HG03025 (cell line): Measurements from ENCODE around the gene HELB.

ENCODE experiments used
- ATAC-seq: cut with Tn5 transposase; IDR thresholded peaks from one replicate; pipeline ENCODE4 v1.9.1; 2021; ENCODE audit warnings: mild to moderate bottlenecking, moderate library complexity; ENCODE audit not compliant: unreplicated experiment, low FRiP score

Gene HELB

DNA sequence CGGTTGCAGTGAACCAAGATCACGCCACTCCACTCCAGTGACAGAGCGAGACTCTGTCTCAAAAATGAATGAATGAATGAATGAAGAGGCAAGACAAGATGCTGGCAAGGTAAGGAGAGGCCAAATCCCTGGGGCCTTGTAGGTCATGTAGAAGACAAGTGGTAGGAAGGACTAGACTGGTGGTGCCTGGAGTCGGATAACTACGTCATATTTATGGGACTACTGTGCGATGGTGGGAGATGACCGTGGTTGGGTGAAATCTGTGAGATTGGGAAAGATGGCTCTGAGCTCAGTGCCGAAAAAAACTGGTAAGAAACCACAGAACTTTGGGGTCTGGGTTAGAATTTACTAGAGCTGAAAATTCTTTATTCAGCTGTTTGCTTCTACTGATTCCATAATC, 50.6 kb downstream of the HELB start:
- no peak for ATAC-seq

DNA sequence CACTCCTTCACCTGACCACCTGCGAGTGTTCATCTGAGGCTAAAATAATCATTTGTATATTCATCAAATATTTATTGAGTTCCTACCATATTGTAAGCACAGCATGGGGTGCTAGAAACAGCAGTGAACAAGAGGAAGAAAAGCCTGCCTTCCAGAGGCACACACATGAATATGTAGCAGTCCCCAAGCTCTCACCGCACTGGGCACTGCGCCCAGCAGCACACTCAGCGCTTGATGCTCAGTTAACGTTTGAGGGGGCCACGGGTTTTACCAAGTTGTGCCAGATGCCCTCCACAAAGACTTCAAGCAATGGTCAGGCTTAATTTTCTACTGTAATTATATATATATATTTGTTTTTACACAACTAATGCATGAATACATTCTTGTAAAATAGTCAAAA, 52.0 kb downstream of the HELB start:
- ATAC-seq = no peak

DNA sequence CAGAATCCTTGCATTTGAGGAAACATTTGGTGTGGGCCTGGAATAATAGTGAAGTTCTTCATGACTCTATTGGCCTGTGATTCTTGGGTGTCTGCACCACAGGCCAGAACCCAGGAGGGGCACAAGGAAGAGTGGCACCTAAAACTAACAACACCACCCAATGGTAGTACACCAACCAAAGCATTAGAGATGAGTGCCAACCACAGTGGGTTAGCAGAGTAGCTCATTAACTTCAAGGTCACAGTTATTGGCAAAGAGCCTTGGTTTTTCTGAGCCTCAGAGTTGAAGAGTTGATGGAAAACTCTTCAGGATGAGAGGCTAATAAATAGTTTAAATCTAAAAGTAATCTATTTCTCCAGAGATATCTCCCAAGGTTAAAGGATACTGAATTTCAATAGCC, 57.0 kb downstream of the HELB start:
- no peak for ATAC-seq

DNA sequence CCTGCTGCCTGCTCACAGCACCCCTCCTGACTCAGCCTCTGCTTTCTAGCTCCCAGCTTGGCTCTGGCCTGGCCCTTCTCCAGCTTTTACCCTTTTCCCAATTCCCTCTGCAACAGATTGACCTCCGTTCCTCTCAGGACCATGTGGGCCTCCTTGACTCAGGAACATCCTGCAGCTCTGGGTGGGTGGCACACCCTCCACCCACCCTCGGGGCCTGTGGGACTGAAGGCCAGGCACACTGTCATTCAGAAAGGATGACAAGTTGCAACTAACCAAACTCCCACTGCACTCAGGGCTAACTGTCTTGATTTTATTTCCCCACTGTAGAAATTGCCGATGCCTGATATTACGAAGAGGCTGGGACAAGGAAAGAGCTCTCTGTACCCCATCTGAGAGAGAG, 59.4 kb downstream of the HELB start:
- ATAC-seq = no peak

DNA sequence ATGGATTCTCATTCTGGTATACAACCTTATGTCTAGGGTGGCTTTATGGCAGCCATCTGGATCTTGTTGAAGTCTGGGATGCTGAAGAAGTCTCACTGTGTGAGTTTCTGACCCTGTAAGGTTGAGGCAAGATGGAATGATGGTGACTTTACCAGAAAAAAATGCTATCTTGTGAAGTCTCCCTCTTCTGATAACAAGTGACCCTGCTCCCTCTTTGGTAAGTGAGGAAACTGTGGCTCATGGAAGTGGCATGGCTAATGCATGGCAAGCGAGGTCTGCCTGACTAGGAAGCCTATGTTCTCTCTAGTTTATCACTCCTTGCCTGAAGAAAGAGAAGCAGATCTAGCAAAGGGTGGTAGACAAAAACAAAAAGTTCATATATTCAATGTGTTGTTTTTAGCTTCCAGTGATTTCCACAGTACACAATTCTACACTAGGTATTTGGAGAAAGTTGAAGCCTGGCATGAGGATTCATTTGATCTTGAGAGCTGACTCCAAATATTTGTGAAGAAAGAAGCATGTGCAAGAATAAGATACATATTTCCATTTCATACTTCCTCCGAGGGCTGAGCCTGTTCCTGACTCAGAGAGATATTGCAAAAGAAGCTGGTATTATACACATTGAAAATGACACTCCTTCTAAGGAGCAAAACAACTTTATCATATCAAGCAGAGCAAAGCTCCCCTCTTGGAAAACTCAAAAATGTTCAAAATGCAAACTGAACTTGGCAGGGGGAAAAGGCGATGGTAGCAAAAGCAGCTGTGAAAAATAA, 63.6 kb downstream of the HELB start:
- no peak for ATAC-seq

DNA sequence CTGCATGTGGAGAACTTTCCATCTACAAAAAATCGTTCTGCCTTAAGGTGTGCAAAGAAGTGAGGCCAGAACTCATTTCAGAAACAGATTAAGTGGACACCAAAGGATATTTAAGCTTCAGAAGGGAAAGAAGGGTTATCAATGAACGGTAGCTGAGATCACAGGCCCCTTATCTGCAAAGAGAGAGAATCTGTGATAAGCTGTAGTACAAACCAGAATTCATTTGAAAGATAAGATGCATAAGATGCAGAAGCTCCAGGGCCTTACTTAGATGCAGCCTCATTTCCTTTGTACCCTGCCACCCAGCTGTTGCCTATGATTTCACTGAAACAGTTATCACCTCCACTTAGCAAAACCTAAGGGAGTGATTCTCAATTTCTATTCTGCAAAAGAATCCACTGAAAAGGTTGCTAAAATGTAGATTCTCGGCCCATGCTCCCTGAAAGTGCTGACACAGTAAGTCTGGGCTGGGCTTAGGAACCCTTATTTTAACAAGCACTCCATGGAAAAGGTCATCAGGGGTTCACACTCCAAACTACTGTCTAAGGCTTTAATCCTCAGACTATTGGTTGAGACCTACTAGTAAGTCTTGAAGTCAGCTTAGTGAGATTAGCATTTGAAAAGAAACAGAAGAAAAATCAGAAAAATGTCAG, 64.8 kb downstream of the HELB start:
- no peak for ATAC-seq

DNA sequence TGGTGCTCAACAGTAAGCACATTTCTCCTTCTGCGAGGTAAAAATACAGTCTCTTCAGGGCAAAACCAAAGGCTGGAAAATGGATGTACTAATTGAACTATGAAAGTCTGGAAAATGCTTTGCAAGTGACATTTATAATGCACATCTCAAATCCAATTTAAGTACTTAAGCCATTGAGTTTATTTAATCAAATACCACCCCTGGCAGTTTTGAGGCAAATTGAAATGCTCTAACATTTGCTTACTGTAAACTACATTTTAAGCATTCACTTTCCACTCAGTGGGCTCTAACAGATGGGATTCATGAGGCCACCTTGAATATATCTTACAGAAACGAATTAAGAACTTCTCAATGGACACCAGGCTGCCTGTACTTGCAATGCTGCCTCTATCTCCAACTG, 69.7 kb downstream of the HELB start:
- ATAC-seq = no peak

DNA sequence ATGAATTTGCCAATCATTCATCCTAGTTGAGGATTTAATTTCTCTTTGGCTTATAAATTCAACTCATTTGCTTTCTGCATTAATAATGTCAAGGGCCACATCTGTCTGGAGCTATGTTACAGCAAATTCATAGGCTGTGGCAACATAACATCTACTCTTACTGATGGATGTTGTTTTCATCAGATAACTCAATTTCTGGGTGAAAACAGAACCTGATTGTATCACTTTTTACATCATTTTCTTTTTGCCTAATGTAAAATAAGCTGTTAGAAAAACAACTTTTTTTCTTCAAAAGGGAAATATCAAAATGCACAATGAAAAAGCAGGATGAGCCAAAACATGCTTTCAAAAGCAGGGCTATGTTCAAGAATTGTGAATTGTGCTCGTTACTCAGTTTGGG, 73.3 kb downstream of the HELB start:
- no peak for ATAC-seq

DNA sequence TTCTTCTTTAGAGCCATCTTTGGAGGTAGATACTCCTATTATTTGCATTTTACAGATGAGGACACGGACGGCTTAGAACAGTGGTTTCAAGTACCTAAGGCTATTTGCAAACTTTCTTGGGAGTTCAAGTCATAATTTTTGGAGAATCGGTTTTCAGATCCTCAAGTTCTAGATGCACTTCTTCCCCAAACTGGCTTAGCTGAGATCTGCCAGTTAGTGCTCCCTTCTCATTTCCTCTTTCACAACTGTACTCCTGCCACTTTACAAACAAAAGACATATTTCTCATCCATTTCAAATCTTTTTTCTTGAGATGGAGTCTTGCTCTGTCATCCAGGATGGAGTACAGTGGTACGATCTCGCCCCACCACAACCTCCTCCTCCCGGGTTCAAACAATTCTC, 77.3 kb downstream of the HELB start:
- ATAC-seq = no peak

DNA sequence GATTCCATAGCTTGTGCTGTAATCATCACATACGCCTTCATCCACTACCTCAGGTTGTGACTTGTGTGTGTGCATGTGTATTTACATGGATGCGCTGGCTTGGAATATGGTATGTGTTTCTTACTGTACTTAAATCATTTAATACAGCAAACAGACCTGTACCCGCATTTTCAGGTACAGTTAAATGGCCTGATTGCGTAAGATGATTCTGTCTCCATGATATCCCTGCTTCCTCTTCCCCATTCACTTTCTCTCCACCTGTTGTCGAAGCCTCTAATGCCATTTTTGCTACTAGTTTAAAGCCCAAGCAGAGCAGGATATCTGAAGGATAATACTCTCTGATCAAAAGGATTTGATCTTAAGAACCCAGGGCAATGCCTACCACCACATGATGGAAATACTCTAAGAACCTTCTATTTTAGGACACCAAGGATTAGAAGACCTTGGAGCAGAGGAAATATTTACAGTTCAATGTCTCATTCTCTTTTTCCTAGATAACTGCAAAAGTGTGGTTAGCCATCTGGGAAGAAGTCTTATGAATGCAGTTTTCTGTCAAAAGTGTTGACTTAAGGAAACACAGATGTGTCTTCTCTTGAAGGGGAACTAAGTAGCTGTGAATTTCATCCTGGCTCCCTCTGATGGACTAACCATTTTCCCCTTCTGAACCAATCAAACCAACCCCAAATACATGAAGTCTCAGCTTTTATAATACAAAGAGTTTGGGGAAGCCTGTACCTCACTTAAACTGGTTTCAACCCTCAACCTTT, 78.7 kb downstream of the HELB start:
- no peak for ATAC-seq

DNA sequence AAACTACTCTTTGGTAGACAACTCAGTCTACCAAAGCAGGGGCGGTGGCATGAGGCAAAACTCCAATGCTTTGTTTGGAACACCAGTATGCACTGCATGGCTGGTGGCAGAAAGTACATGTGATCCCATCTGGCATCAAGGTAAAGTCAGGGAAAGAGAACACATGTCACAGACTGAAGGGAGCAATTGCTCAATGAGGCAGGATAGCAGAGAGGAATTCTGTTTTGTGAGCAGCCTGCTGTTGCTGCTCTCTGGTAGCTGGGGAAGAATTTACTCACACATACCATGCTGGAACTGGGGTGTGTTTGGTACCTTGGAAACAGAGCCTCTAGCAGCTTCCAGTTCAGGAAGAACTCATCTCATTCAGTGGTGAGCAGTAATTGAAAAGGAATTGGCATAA, 84.8 kb downstream of the HELB start:
- ATAC-seq = no peak
